HG02623 (cell line): ENCODE results near the gene GPR37L1.

ENCODE experiments used
- ATAC-seq: cut with Tn5 transposase; IDR thresholded peaks from one replicate; pipeline ENCODE4 v1.9.1; 2021; ENCODE audit warnings: moderate library complexity; ENCODE audit not compliant: unreplicated experiment

Gene GPR37L1

DNA sequence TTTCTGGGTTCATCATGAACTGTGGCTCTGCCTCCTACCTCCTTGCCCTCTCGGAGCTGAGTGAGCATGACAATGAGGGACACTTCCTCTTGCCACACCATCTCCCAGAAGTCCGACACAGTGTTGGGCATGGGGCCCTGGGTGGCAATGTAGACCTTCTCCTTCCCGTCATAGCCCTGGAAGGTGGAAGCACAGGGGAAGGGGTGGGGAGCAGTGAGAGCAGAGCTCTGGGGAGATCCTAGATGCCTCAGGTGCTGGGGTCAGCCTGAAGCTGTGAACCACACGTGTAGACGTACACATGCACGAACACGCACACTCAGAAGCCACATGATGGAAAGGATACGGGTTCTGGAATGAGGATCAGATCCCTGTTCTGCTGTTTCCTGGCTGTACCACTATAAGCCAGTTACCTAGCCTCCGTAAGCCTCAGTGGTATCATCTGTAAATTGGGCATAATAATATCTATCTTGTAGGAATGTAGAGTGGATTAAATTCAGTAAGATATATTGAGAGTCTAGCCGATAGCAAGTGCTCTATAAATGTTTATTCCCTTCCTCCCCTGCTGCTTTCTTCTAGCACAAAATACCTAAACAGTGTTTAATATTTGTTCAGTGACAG, 31.5 kb downstream of the GPR37L1 start:
- no peak for ATAC-seq

GRCh38 chr1:202154766-202155477, 32.2 kb downstream of the GPR37L1 start:
- no peak for ATAC-seq

GRCh38 chr1:202155478-202156021, 32.8 kb downstream of the GPR37L1 start:
- no peak for ATAC-seq

DNA sequence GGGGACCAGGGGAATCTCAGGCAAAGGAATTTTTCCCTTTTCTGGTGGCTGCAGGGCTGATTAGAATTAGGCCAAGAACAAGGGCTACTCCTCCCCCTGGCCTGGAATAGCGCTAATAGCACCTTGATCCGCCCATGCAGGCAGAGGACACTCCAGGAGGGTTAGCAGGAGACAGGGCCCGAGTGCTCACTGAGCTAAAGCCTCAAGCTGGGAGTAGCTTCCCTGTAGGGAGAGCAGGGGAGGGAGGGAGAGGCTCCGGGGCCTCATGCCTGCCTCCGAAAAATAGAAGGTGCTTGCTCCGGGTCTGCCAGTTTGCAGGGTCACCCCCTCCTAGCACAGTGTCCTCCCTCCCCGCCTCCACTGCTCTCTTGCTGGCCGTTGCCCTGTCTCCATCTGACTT, 33.9 kb downstream of the GPR37L1 start:
- ATAC-seq = no peak

- ATAC-seq = no peak
Observed at GRCh38 chr1:202157945-202158344, 35.2 kb downstream of the GPR37L1 start.

DNA sequence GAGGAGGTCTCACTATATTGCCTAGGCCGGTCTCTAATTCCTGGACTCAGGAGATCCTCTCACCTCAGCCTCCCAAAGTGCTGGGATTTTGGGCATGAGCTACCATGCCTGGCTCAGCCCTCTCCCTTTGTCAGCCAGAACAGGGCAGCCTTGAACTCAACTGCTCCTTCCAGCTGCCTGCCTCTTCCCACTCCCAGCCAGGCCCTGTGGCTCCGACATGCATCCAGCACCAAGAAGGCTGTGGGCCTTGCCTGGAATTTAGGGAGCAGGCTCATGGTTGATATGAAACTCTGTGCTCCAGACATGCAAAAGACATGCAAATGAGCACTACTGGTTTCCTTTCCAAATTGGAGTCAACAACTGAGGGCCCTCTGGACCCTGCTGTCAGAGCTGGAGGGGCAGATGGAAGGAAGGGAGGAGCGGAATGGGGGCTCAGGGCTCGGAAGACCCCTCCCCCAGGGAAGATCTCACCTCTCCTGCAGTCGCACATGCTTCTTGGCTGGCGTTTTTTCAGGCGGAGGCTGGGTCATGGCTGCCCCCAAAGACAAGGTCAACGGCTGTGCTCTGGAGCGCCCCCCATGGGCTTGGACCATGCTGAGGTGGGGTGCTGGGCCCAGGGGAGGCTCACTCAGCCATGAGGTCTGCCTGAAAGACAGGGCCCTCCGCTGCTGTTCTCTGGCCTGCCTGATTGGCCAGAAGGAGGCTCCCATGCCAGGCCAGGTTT, 36.3 kb downstream of the GPR37L1 start:
- ATAC-seq = no peak

DNA sequence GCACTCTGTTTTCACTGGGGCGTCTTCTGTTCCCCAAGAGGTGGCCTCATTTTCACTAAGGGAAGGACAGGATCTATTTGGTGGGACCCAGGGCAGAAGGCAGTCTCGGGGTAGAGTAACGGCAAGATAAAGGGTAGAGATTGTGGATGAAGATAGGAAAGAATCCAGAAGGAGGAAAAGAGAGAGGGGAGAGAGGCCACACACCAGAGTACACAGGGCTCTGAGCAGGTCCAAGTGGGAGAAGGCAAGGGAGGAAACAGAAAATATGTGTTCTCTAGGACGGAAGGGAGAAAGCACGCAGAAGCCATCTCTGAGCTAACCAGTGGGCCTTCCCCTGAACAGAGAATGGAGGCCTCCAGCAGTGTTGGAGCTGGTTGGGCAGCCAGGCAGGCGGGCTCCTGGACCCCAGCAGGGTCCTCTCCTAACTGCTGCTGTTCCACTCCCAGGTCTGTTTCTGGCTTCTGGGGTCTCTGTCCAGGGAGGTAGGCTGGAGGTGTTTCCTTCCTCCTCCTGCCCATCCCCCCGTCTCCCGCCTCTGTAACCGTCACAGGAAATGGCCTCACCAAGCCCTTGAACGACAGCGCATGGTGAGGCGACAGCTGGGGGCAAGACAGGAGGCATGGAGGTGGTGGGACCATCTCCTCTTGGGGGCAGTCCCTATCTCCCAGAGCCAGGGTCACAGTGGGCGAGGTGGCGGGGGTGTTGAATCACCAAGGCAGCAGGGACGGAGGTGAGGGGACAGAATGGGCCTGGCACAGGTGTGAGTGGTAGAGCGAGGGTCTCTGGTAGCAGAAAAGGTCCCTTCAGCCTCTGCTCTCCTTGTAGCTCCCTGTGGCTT, 37.0 kb downstream of the GPR37L1 start:
- no peak for ATAC-seq

DNA sequence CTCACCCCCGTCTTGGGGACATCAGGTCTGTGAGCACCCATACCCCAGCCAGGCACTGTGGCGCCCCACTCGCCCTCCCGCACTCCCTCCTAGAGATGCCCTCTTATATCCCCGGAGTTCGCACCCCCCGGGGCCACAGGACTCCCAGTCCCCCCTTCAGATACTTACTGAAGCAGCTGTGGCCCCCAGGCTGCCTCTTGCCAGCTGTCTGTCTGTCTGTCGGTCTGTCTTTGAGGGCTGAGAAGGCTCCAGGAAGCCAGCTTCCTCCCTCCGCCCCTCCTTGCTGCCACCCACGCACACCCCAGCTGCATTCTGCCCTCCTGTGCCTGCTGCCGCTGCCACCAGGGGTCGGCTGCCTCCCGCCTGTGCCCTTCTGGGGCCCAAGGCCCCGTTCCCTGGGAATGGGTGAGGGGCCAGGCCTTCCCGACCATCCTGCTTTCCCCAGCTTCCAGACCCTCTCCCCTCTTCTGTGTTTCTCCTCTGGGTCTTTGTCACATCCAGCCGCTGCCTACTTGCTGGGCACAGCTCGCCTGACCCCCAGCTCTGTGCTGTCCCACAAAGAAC, 37.7 kb downstream of the GPR37L1 start, which contains the start of gene PTPN7:
PTPN7 (minus strand) TSS at position 226 of the 564 bp plus-strand sequence. CDS start 1,200 bp downstream, outside the sequence.
- ATAC-seq = peak; percentile 35

DNA sequence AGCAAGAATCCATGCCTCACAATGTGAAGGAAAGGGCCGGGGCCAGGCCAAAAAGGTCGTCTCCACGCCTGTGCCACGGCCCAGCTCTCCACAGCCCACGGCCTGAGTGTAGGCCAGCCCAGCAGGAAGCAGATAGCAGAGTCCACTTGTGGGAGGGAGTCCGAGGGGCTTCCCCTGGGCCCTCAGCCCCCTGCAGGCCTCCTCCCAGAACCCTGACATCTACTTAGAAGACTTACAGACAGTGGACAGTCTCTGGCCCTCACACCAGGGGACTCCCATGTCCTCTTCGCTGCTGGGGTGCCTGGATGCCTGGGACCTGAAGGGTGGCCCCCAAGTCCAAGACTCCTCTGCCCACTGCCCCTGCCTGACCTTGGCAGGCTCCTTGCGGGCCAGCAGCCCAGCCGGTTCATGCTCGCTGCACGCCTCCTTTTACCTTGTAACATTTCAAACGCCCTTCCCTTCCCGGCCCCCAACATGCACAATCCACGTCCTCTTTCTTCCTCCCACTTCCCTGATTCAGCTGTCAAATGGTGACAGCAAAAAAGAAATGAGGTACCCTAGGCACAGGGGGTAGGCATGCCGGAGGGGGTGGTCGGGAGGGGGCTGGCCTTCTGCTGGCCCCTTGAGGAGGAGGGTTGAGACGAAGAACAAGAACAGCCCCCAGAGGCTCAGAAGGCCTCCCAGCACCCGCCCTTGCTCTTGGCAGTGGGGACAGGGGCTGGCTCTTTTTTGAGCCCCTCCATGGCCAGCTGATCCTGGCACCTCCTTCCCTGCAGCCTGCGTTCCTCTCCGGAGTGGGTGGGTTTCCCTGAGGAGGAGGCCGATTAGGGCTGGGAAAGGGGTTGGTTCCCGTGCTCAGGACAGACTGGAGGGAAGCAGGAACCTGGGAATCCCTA, 38.7 kb downstream of the GPR37L1 start:
- no peak for ATAC-seq

DNA sequence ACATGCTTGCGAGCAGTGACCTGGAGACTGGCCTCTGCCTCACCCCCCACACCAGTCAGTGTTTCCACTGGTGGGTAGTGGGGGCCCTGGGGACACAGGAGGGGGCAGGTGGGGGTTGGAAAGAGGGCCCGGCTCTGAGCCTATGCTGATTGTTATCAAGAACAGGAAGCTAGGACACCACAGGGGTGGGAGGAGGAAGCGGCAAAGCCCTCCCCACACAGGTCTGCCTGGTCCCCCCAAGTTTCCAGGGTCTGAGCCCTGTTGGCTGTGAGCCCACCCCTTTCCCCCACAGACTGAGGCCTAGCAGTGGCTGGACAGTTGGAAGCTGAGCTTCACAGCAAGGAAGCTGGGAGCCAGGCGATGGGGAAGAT, 39.3 kb downstream of the GPR37L1 start:
- no peak for ATAC-seq

- no peak for ATAC-seq
Observed at GRCh38 chr1:202162418-202163280, 39.9 kb downstream of the GPR37L1 start.

DNA sequence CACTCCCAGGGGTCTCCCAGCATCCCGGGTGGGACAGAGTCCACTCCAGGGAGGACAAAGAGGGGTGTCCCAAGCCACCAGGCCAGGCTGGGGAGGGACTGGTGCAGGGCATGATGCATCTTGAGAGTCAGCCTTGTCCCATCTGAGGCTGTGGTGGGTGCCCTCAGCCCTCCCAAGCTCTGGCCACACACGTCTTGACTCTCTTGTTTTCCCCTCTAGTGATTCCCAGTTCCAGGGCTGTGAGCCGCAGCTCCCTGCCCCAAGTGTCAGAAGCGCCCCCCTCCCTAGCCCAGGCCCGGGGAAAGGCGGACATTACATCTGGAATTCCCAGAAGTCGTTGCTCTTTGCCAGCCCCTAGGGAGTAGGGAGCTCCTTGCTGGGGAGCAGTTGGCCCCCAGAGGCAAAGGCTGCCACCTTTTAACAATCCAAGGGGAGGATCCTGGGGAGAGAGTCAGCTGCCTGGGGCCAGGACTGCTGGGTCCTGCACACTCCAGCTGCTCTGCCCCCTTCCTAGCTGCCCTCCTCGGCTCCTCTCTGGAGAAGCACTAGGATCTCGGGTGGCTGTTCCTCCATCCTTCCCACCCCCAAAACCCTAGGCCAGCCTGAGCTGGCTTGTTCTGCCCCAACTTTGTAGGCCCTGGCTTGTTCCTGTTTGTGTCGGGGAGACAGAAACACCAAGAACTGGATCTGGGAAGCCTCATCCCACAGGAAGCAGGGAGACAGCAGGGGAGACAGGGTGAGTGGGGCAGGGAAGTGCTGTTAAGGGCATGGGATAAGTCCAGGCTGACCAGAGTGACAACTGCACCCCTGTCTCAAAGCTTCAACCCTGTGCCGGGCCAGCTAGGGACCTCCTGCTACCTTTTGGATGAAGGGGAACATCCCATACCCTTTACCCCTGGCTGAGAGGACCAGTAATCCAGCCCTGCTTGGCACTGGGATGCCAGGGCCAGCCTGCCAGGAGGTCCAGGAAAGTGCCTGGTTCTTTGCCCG, 40.9 kb downstream of the GPR37L1 start:
- ATAC-seq = no peak

- peak; percentile 40 for ATAC-seq
Observed at GRCh38 chr1:202164271-202165037, 41.7 kb downstream of the GPR37L1 start.

- no peak for ATAC-seq
Observed at GRCh38 chr1:202165267-202165941, 42.7 kb downstream of the GPR37L1 start.

GRCh38 chr1:202165942-202166843, 43.5 kb downstream of the GPR37L1 start:
- ATAC-seq = no peak
